ENCODE results near the gene PLA2G4F. TPM values are rescaled to one million over a fixed set of nuclear protein-coding genes. Genes with fewer than 3 reads are reported as not detected.

PLA2G4F gene
- polyA plus RNA-seq, 3 donors from 2014 or later: not detected

GRCh38 chr15:42149493-42150218 is 6.8 kb downstream of the PLA2G4F start:
- peaks cover 0 to 4% (median 0%) of the 10 kb centered on the region in 3 donors for H3K27me3 Mint-ChIP-seq (ENCODE audit: low read depth in 3 of 3)
- H3K36me3 Mint-ChIP-seq: no peaks in the 10 kb centered on the region
- no peaks in the 10 kb centered on the region for H3K9me3 Mint-ChIP-seq
- no peak for DNase-seq
- H3K27ac Mint-ChIP-seq: no peak overlapping the region
- H3K4me3 Mint-ChIP-seq: no peak overlapping the region
- no peaks in the 10 kb centered on the region for H3K4me1 Mint-ChIP-seq

GRCh38 chr15:42148808-42149492 is 7.5 kb downstream of the PLA2G4F start:
- H3K27ac Mint-ChIP-seq: no peak overlapping the region
- no peaks in the 10 kb centered on the region for H3K36me3 Mint-ChIP-seq
- no peaks in the 10 kb centered on the region for H3K4me1 Mint-ChIP-seq
- no peak for DNase-seq
- peaks cover 0 to 4% (median 2%) of the 10 kb centered on the region in 3 donors for H3K27me3 Mint-ChIP-seq (ENCODE audit: low read depth in 3 of 3)
- no peak overlapping the region for H3K4me3 Mint-ChIP-seq
- H3K9me3 Mint-ChIP-seq: no peaks in the 10 kb centered on the region

GRCh38 chr15:42147431-42147735 is 9.1 kb downstream of the PLA2G4F start:
- H3K27me3 Mint-ChIP-seq (ENCODE audit: low read depth in 3 of 3): peaks cover 0 to 2% (median 2%) of the 10 kb centered on the region in 3 donors
- H3K36me3 Mint-ChIP-seq: no peaks in the 10 kb centered on the region
- H3K4me1 Mint-ChIP-seq: no peaks in the 10 kb centered on the region
- no peak for DNase-seq
- no peaks in the 10 kb centered on the region for H3K9me3 Mint-ChIP-seq
- H3K27ac Mint-ChIP-seq: no peak overlapping the region
- H3K4me3 Mint-ChIP-seq: no peak overlapping the region

GRCh38 chr15:42146551-42147430 is 9.6 kb downstream of the PLA2G4F start:
- DNase-seq: no peak
- Mint-ChIP-seq H3K9me3 (no peaks in the 10 kb centered on the region), H3K4me3 (no peak overlapping the region), H3K27ac (no peak overlapping the region), H3K36me3 (no peaks in the 10 kb centered on the region), H3K4me1 (no peaks in the 10 kb centered on the region), H3K27me3 (ENCODE audit: low read depth in 3 of 3) (peaks cover 0 to 2% (median 0%) of the 10 kb centered on the region in 3 donors)

GRCh38 chr15:42145546-42146455 is 10.6 kb downstream of the PLA2G4F start:
- no peaks in the 10 kb centered on the region for H3K9me3 Mint-ChIP-seq
- H3K27me3 Mint-ChIP-seq (ENCODE audit: low read depth in 3 of 3): peaks cover 0 to 2% (median 0%) of the 10 kb centered on the region in 3 donors
- H3K36me3 Mint-ChIP-seq: no peaks in the 10 kb centered on the region
- no peak for DNase-seq
- H3K27ac Mint-ChIP-seq: no peak overlapping the region
- H3K4me3 Mint-ChIP-seq: no peak overlapping the region
- H3K4me1 Mint-ChIP-seq: no peaks in the 10 kb centered on the region

- Mint-ChIP-seq H3K36me3 (no peaks in the 10 kb centered on the region), H3K27ac (no peak overlapping the region), H3K27me3 (ENCODE audit: low read depth in 3 of 3) (peaks cover 0 to 3% (median 0%) of the 10 kb centered on the region in 3 donors), H3K9me3 (no peaks in the 10 kb centered on the region), H3K4me3 (no peak overlapping the region), H3K4me1 (no peaks in the 10 kb centered on the region)
- DNase-seq: no peak
These were observed 11.5 kb downstream of the PLA2G4F start for GRCh38 chr15:42144841-42145375.

GRCh38 chr15:42143866-42144625 is 12.4 kb downstream of the PLA2G4F start:
- H3K4me1 Mint-ChIP-seq: no peaks in the 10 kb centered on the region
- no peak for DNase-seq
- no peak overlapping the region for H3K27ac Mint-ChIP-seq
- no peak overlapping the region for H3K4me3 Mint-ChIP-seq
- no peaks in the 10 kb centered on the region for H3K9me3 Mint-ChIP-seq
- peaks cover 0 to 4% (median 0%) of the 10 kb centered on the region in 3 donors for H3K27me3 Mint-ChIP-seq (ENCODE audit: low read depth in 3 of 3)
- no peaks in the 10 kb centered on the region for H3K36me3 Mint-ChIP-seq

GRCh38 chr15:42143356-42143755 is 13.1 kb downstream of the PLA2G4F start:
- Mint-ChIP-seq H3K9me3 (no peaks in the 10 kb centered on the region), H3K27me3 (ENCODE audit: low read depth in 3 of 3) (peaks cover 0 to 4% (median 0%) of the 10 kb centered on the region in 3 donors), H3K36me3 (no peaks in the 10 kb centered on the region), H3K4me3 (no peak overlapping the region), H3K4me1 (no peaks in the 10 kb centered on the region), H3K27ac (no peak overlapping the region)
- no peak for DNase-seq

GRCh38 chr15:42141795-42142667 is 14.4 kb downstream of the PLA2G4F start:
- H3K4me3 Mint-ChIP-seq: no peak overlapping the region
- no peaks in the 10 kb centered on the region for H3K9me3 Mint-ChIP-seq
- H3K27me3 Mint-ChIP-seq (ENCODE audit: low read depth in 3 of 3): peaks cover 0 to 4% (median under 1%) of the 10 kb centered on the region in 3 donors
- H3K4me1 Mint-ChIP-seq: no peaks in the 10 kb centered on the region
- no peak for DNase-seq
- no peaks in the 10 kb centered on the region for H3K36me3 Mint-ChIP-seq
- no peak overlapping the region for H3K27ac Mint-ChIP-seq

- Mint-ChIP-seq H3K4me1 (no peaks in the 10 kb centered on the region), H3K4me3 (no peak overlapping the region), H3K36me3 (no peaks in the 10 kb centered on the region), H3K27me3 (ENCODE audit: low read depth in 3 of 3) (peaks cover 0 to 4% (median 2%) of the 10 kb centered on the region in 3 donors), H3K9me3 (no peaks in the 10 kb centered on the region), H3K27ac (no peak overlapping the region)
- DNase-seq: no peak
These were observed 15.2 kb downstream of the PLA2G4F start for GRCh38 chr15:42141246-42141645.

- DNase-seq: no peak
- Mint-ChIP-seq H3K4me3 (no peak overlapping the region), H3K9me3 (no peaks in the 10 kb centered on the region), H3K36me3 (no peaks in the 10 kb centered on the region), H3K27me3 (ENCODE audit: low read depth in 3 of 3) (peaks cover 0 to 5% (median 3%) of the 10 kb centered on the region in 3 donors), H3K4me1 (no peaks in the 10 kb centered on the region), H3K27ac (no peak overlapping the region)
These were observed 15.9 kb downstream of the PLA2G4F start for GRCh38 chr15:42140383-42141070.

Measured in immature natural killer cell (primary cell).